GM12878 (cell line): ENCODE results near the gene TRERF1. TPM values are rescaled to one million over a fixed set of nuclear protein-coding genes. Genes with fewer than 3 reads are reported as not detected.

Experiments used
- ATAC-seq: fragments of 200-7000 bp; cut with Tn5 transposase; 3 replicates; pipeline ENCODE4 v1.9.1; 2020; ENCODE audit warnings: mild to moderate bottlenecking, moderate library complexity
- BruUV-seq: library from RNA; stranded (reverse); fragments of 400-500 nt; replicated peaks from 2 replicates; lab custom pipeline; 2021; lab: Mats Ljungman, UMichigan
- CTCF ChIA-PET: fragments of 300-600 bp; sonication (Branson Sonifier 250); formaldehyde crosslinking; extraction: SDS; loops from one replicate; lab custom pipeline; 2021; ENCODE audit warnings: inconsistent platforms; lab: Yijun Ruan, JAX
- POLR2A ChIA-PET: fragments of 350-600 bp; formaldehyde crosslinking; extraction: SDS; loops from one replicate; lab custom pipeline; 2021; ENCODE audit warnings: inconsistent platforms; lab: Charles Lee
- RAD21 ChIA-PET: fragments of 300-600 bp; sonication (Branson Sonifier 250); formaldehyde crosslinking; loops from one replicate; lab custom pipeline; 2023; ENCODE audit warnings: antibody characterized with exemption; ENCODE audit not compliant: unreplicated experiment; lab: Charles Lee
- SMC1A ChIA-PET: fragments of 300-600 bp; sonication (Branson Sonifier 250); formaldehyde crosslinking; loops from one replicate; lab custom pipeline; 2023; ENCODE audit not compliant: unreplicated experiment, uncharacterized antibody; lab: Charles Lee
- DNase-seq: peaks from one replicate; pipeline ENCODE4 v3.0.0-alpha.2; 2011; ENCODE audit warnings: low read depth, low spot score
- FAIRE-seq: peaks from 3 replicates; lab custom pipeline; 2011; peaks lifted over from hg19 to GRCh38; lab: Jason Lieb, UNC
- H2AFZ ChIP-seq: 2 replicates; pipeline ENCODE4 v1.6.0; 2011; ENCODE audit warnings: low read depth, low read length, control low read depth; ENCODE audit not compliant: control insufficient read depth
- H3K27ac ChIP-seq: 2 replicates; pipeline ENCODE4 v1.5.1; 2011; ENCODE audit warnings: control low read depth; ENCODE audit not compliant: control insufficient read depth, insufficient read depth
- H3K27me3 ChIP-seq, 2 experiments: replicated peaks in 1 of 2; 2 replicates each; pipeline versions ENCODE4 v1.6.0 to v1.6.1; 2011; ENCODE audit warnings: low read length in 1 of 2; ENCODE audit not compliant: control insufficient read depth in 2 of 2, insufficient read depth in 2 of 2
- H3K36me3 ChIP-seq, 2 experiments: 2 replicates each; pipeline ENCODE4 v1.5.1; 2011; ENCODE audit warnings: low read length in 1 of 2; ENCODE audit not compliant: control insufficient read depth in 2 of 2, insufficient read depth in 2 of 2
- H3K4me1 ChIP-seq: 2 replicates; pipeline ENCODE4 v1.6.1; 2011; ENCODE audit warnings: mild to moderate bottlenecking, low read length, moderate library complexity, mixed read lengths; ENCODE audit not compliant: control insufficient read depth, insufficient read depth
- H3K4me2 ChIP-seq: 2 replicates; pipeline ENCODE4 v1.6.0; 2011; ENCODE audit warnings: control low read depth; ENCODE audit not compliant: control insufficient read depth, insufficient read depth
- H3K4me3 ChIP-seq: fragments of 200-600 bp; sonication (generic); 2 replicates; pipeline ENCODE4 v1.5.1; 2016
- H3K79me2 ChIP-seq: 2 replicates; pipeline ENCODE4 v1.6.0; 2011; ENCODE audit warnings: low read length; ENCODE audit not compliant: control insufficient read depth, insufficient read depth
- H3K9ac ChIP-seq: 2 replicates; pipeline ENCODE4 v1.8.0; 2011; ENCODE audit warnings: low read length, control low read depth, mixed read lengths; ENCODE audit not compliant: control insufficient read depth, insufficient read depth
- H3K9me3 ChIP-seq: replicated peaks from 3 replicates; pipeline ENCODE4 v1.5.1; 2011; ENCODE audit warnings: mild to moderate bottlenecking, low read length; ENCODE audit not compliant: control insufficient read depth, insufficient read depth
- H4K20me1 ChIP-seq: 2 replicates; pipeline ENCODE4 v1.6.0; 2011; ENCODE audit not compliant: control insufficient read depth, insufficient read depth
- ATF3 ChIP-seq: IDR thresholded peaks from 2 replicates; pipeline ENCODE4 v1.6.1; 2011; ENCODE audit warnings: low read depth, mild to moderate bottlenecking, low read length, moderate library complexity, borderline replicate concordance; ENCODE audit errors: extremely low read depth
- ELK1 ChIP-seq: IDR thresholded peaks from 2 replicates; pipeline ENCODE4 v1.6.1; 2012; ENCODE audit warnings: low read depth, low read length, improper control_type of control experiment
- HDGF ChIP-seq: fragments of 450-650 bp; IDR thresholded peaks from 2 replicates; pipeline ENCODE4 v1.6.1; 2016; ENCODE audit warnings: antibody characterized with exemption
- USF2 ChIP-seq: IDR thresholded peaks from 2 replicates; pipeline ENCODE4 v1.6.1; 2011; ENCODE audit warnings: low read depth, low read length, improper control_type of control experiment, borderline replicate concordance
- ZNF592 ChIP-seq: fragments of 450-650 bp; IDR thresholded peaks from 2 replicates; pipeline ENCODE4 v1.6.1; 2017; ENCODE audit warnings: mild to moderate bottlenecking, moderate library complexity
- WGBS: methylation state at CpG from one replicate; pipeline ENCODE4 v1.1.6; 2016; ENCODE audit warnings: low lambda C conversion rate; ENCODE audit not compliant: insufficient replicate concordance, insufficient coverage; ENCODE audit errors: missing lambda C conversion rate; 5-methylcytosine and 5-hydroxymethylcytosine counted together
- in situ Hi-C: fragments of 300-500 bp; cut with MboI; formaldehyde crosslinking; loops from 9 replicates; pipeline ENCODE4 v1.14.3; 2018; ENCODE audit warnings: mixed read lengths
- intact Hi-C: fragments of 100-400 bp; cut with micrococcal nuclease; formaldehyde crosslinking; loops from one replicate; pipeline ENCODE4 v1.14.2; 2022; ENCODE audit not compliant: unreplicated experiment
- polyA plus RNA-seq, 11 experiments: library from polyadenylated mRNA; depleted of rRNA in 4 of 11; unstranded in 6 of 11; stranded (reverse) in 5 of 11; fragments of >200 nt; fragmentation: Nextera tagmentation in 4 of 11; fragmentation: Illumina TruSeq in 1 of 11; extraction: Ambion mirVana in 4 of 11; extraction: Trizol in 1 of 11; gene quantifications; 1 replicate in 1 of 11; 2 replicates in 10 of 11; pipeline versions ENCODE4 v1.2.1 to v1.2.3, GENCODE V29; 2011 to 2016; ENCODE audit warnings: inconsistent platforms in 2 of 11, missing spikeins in 2 of 11, low read depth in 1 of 11
- total RNA-seq, 4 experiments: library from RNA; depleted of rRNA in 3 of 4; stranded (reverse); fragments of >200 nt in 3 of 4; fragmentation: Illumina TruSeq in 1 of 4; extraction: Trizol in 1 of 4; gene quantifications; 2 replicates each; pipeline versions ENCODE4 v1.2.1 to v1.2.3, GENCODE V29; 2013 to 2021

TRERF1 gene
- total and polyA plus RNA-seq, 10 of the 15 experiments (the other 5 are each of a cell fraction or from before 2014, with no cell fraction given) = 2.2 to 19.4 (median 7.2) TPM

GRCh38 chr6:42228305-42228704 lies 223.4 kb downstream of the TRERF1 start:
- no peaks in the 10 kb centered on the region for H4K20me1 ChIP-seq
- H3K79me2 ChIP-seq = no peaks in the 10 kb centered on the region
- H2AFZ ChIP-seq = no peak overlapping the region
- 90% methylated on average over 15 of the region's 15 CpGs for WGBS
- intact Hi-C loops (no loop called here), in situ Hi-C loops (no loop called here)
- H3K9ac ChIP-seq = no peak overlapping the region
- H3K4me2 ChIP-seq = no peak overlapping the region
- FAIRE-seq = no peak
- TF ChIP-seq USF2 (no peak), HDGF (no peak), ATF3 (no peak), ZNF592 (no peak), ELK1 (no peak)
- no peaks in the 10 kb centered on the region for H3K36me3 ChIP-seq
- no peak overlapping the region for H3K27ac ChIP-seq
- ATAC-seq = no peak
- H3K9me3 ChIP-seq = no peaks in the 10 kb centered on the region
- POLR2A ChIA-PET = no interaction called here
- no peak overlapping the region for H3K4me3 ChIP-seq
- no peaks in the 10 kb centered on the region for H3K27me3 ChIP-seq
- RAD21 ChIA-PET = interaction anchor here (2.8 kb wide), 1 partner anchor 8 kb away, joined by 11 read pairs; no protein-coding TSS in a partner anchor
- H3K4me1 ChIP-seq = no peaks in the 10 kb centered on the region; the same call in 1 of the 2 replicates
- DNase-seq = no peak
- SMC1A ChIA-PET = interaction anchor here (0.9 to 6.1 kb wide), 3 partner anchors 8 to 91 kb away, joined by 3 to 49 read pairs (median 31); no protein-coding TSS in a partner anchor
- BruUV-seq = no TSS peak
- CTCF ChIA-PET = interaction anchor here (5.9 kb wide), 1 partner anchor 14 kb away, joined by 57 read pairs; no protein-coding TSS in a partner anchor
